Tibial nerve (tissue), 4 donors: ENCODE measurements around the gene PDXDC1. TPM values are rescaled to one million over a fixed set of nuclear protein-coding genes. Genes with fewer than 3 reads are reported as not detected.

Experiments
- DNase-seq, 2 donors: peaks; one replicate each; pipeline ENCODE4 v3.0.0-alpha.2; 2019; ENCODE audit warnings: low spot score in 2 of 2
- H3K27ac ChIP-seq, 4 donors: fragments of 200-600 bp; sonication (generic) in 3 of 4; one replicate each; pipeline ENCODE4 v1.5.1; 2017 to 2019; ENCODE audit warnings: mild to moderate bottlenecking in 1 of 4
- H3K27me3 ChIP-seq, 2 donors: fragments of 200-600 bp; sonication (generic) in 1 of 2; one replicate each; pipeline versions ENCODE4 v1.5.1 to v1.6.0; 2017 to 2019
- H3K36me3 ChIP-seq, 3 donors: fragments of 200-600 bp; sonication (generic); one replicate each; pipeline ENCODE4 v1.5.1; 2018 to 2019
- H3K4me1 ChIP-seq, 4 donors: fragments of 200-600 bp; sonication (generic) in 3 of 4; one replicate each; pipeline ENCODE4 v1.5.1; 2017 to 2019
- H3K4me3 ChIP-seq, 4 donors: fragments of 200-600 bp; sonication (generic) in 3 of 4; one replicate each; pipeline ENCODE4 v1.5.1; 2017 to 2019; ENCODE audit warnings: mild to moderate bottlenecking in 1 of 4, moderate library complexity in 1 of 4
- H3K9me3 ChIP-seq, 4 donors: fragments of 200-600 bp; sonication (generic) in 3 of 4; one replicate each; pipeline ENCODE4 v1.5.1; 2017 to 2019
- CTCF ChIP-seq, 5 experiments: fragments of 200-600 bp in 3 of 5; fragments of 450-650 bp in 2 of 5; sonication (generic) in 3 of 5; IDR thresholded peaks; one replicate each; pipeline ENCODE4 v1.5.1; 2016 to 2019; ENCODE audit warnings: antibody characterized with exemption in 5 of 5, mild to moderate bottlenecking in 3 of 5, moderate library complexity in 2 of 5
- EP300 ChIP-seq, 2 donors: sonication (generic); formaldehyde crosslinking; IDR thresholded peaks; one replicate each; pipeline ENCODE4 v1.6.1; 2017; ENCODE audit warnings: antibody characterized with exemption in 2 of 2, mild to moderate bottlenecking in 1 of 2
- POLR2A ChIP-seq, 2 donors: fragments of 450-650 bp; IDR thresholded peaks; one replicate each; pipeline ENCODE4 v1.6.1; 2017; ENCODE audit warnings: antibody characterized with exemption in 2 of 2, mild to moderate bottlenecking in 2 of 2, moderate library complexity in 2 of 2
- WGBS, 2 donors: methylation state at CpG; one replicate each; pipeline ENCODE4 v1.1.5; 2018; 5-methylcytosine and 5-hydroxymethylcytosine counted together
- total RNA-seq, 4 donors: library from RNA; depleted of rRNA; stranded (reverse); fragments of >200 nt; gene quantifications; one replicate each; pipeline ENCODE4 v1.1.0, GENCODE V29; 2016

PDXDC1 gene
- total RNA-seq, 4 donors from 2014 or later: 40.6 to 55.1 (median 52.6) TPM

DNA sequence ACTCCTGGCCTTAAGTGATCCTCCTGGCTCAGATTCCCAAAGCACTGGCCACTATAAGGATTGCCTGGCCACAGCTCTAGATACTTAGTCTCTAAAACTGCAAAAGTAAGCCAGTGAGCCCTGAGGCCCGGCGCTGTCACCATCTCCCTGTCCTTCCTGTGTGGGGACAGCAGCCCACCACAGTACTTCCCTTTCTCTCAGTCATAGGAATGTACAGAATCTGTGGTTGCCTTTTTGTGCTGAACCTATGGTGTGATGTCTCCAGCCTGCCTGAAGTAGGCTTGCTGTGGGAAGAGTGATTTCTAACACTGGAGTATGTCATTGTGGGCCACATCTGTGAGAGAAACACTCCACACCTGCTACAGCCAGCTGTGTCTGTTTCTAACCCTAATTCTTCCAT lies 56.4 kb downstream of the PDXDC1 start:
- no peak for DNase-seq
- WGBS, 2 donors: 84 to 87% methylated on average over 2 of the region's 2 CpGs

DNA sequence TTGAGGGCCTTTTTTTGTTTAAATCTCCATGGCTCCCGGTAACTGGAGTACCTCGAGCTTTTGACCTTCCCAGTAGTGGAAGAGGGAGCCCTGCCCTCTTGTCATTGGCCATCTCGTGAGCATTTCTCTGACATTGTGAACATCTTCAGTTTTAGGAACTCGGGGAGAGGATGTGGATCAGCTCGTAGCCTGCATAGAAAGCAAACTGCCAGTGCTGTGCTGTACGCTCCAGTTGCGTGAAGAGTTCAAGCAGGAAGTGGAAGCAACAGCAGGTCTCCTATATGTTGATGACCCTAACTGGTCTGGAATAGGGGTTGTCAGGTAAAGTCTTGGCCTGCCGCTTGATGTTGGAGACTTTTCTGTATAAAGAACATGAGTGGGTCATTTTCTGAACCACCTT lies 56.8 kb downstream of the PDXDC1 start:
- peaks cover 0 to 95% (median 17%) of the 10 kb centered on the region in 3 donors for H3K36me3 ChIP-seq
- 86 to 94% methylated on average over 8 of the region's 8 CpGs for WGBS, 2 donors
- DNase-seq: no peak

More for the DNA sequence above, 56.4 kb downstream of the PDXDC1 start:
- Histone ChIP-seq H3K36me3 (peaks cover 0 to 91% (median 17%) of the 10 kb centered on the region in 3 donors), H3K4me1 (peaks cover 0 to 10% (median 0%) of the 10 kb centered on the region in 4 donors), H3K27ac (no peak overlapping the region), H3K4me3 (no peak overlapping the region), H3K9me3 (no peaks in the 10 kb centered on the region), H3K27me3 (no peaks in the 10 kb centered on the region)
- TF ChIP-seq EP300 (IDR thresholded peaks at IDR 0.05) (no peak), CTCF (IDR thresholded peaks at IDR 0.05) (no peak), POLR2A (IDR thresholded peaks at IDR 0.05) (no peak)

GRCh38 chr16:15032547-15033308 lies 57.9 kb downstream of the PDXDC1 start:
- DNase-seq: no peak
- 86% methylated on average over 13 of the region's 13 CpGs for WGBS, 2 donors
- Histone ChIP-seq H3K4me3 (no peak overlapping the region), H3K9me3 (no peaks in the 10 kb centered on the region), H3K27me3 (no peaks in the 10 kb centered on the region), H3K4me1 (peaks cover 0 to 10% (median 0%) of the 10 kb centered on the region in 4 donors), H3K27ac (no peak overlapping the region), H3K36me3 (peaks cover 5 to 97% (median 17%) of the 10 kb centered on the region in 3 donors)
- TF ChIP-seq POLR2A (IDR thresholded peaks at IDR 0.05) (no peak), CTCF (IDR thresholded peaks at IDR 0.05) (no peak), EP300 (IDR thresholded peaks at IDR 0.05) (no peak)

More for the DNA sequence above, 56.8 kb downstream of the PDXDC1 start:
- no peak for TF ChIP-seq EP300 (IDR thresholded peaks at IDR 0.05)
- no peak for TF ChIP-seq CTCF (IDR thresholded peaks at IDR 0.05)
- TF ChIP-seq POLR2A (IDR thresholded peaks at IDR 0.05): no peak
- no peaks in the 10 kb centered on the region for H3K9me3 ChIP-seq
- H3K4me1 ChIP-seq: peaks cover 0 to 10% (median 0%) of the 10 kb centered on the region in 4 donors
- no peak overlapping the region for H3K4me3 ChIP-seq
- H3K27ac ChIP-seq: no peak overlapping the region
- H3K27me3 ChIP-seq: no peaks in the 10 kb centered on the region

DNA sequence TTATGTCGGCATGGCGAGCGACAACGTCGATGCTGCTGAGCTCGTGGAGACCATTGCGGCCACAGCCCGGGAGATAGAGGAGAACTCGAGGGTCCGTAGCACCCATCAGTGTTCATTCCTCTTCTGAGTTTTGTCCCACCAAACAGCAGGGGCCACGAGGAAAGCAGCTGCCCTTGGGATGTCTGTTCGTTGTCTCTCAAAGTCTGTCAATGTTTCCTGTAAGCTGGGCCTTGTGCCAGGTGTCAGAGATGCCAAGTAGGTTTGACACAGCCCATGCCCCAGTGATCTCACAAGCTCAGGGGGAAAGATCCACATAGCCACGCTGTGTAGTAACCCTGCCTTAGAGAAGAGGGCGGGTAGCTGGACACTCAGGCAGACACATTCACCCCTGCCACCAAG lies 58.5 kb downstream of the PDXDC1 start:
- no peak overlapping the region for H3K27ac ChIP-seq
- no peaks in the 10 kb centered on the region for H3K9me3 ChIP-seq
- WGBS, 2 donors: 73 to 80% methylated on average over 13 to 14 of the region's 14 CpGs
- peaks cover 5 to 97% (median 17%) of the 10 kb centered on the region in 3 donors for H3K36me3 ChIP-seq
- no peaks in the 10 kb centered on the region for H3K27me3 ChIP-seq
- no peak overlapping the region for H3K4me3 ChIP-seq
- no peak for TF ChIP-seq EP300 (IDR thresholded peaks at IDR 0.05)
- TF ChIP-seq POLR2A (IDR thresholded peaks at IDR 0.05): no peak
- no peak for TF ChIP-seq CTCF (IDR thresholded peaks at IDR 0.05)
- DNase-seq: no peak
- peaks cover 0 to 10% (median 0%) of the 10 kb centered on the region in 4 donors for H3K4me1 ChIP-seq
